ENCODE measurements around the gene OR2A7.
"Not testable (repeated sequence)": the region's sequence is repeated elsewhere in the genome, so short reads cannot be mapped to it uniquely, and the experiment has no call there.

Gene OR2A7

DNA sequence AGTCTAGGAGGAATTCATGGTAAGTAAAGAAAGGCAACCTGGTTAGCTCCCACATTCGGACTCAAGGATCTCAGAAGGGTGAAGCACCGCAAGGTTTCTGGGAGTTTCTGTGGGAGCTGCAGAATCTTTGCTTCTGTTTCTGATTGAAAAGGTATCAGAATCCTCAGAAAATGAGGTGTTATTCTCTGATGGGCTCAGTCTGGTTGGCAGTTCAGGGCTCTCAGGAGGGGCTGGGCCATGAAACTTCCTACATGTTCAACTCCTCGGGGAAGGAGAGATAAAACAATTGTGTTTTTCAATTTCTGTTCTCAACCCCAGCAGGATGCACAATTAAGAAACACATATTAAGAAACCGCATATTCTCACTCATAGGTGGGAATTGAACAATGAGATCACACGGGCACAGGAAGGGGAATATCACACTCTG lies 9.1 kb downstream of the OR2A7 start:
- DNase-seq (ENCODE audit: low read depth in 3 of 3, low spot score in 1 of 3) = no peak

DNA sequence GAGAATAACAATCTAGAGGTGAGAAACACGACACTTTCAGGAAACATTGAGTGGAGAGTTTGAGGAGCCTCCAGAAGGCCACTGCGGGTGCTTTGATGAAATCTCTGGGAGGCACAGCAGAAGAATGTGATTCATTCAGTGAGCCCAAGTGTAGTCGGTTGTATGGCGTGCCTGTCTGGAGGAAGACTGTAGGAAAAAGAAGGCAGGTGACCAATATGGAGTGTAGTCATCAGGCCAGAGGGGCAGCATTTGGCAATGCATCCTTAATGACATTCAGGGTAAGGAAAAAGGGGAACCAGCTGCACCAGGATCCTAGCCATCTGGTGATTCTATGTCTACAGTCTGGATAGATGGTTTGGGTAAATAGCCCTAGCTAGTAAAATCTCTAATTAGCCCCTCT lies 12.3 kb downstream of the OR2A7 start:
- not testable (repeated sequence) for DNase-seq (ENCODE audit: low read depth in 3 of 3, low spot score in 1 of 3)

DNA sequence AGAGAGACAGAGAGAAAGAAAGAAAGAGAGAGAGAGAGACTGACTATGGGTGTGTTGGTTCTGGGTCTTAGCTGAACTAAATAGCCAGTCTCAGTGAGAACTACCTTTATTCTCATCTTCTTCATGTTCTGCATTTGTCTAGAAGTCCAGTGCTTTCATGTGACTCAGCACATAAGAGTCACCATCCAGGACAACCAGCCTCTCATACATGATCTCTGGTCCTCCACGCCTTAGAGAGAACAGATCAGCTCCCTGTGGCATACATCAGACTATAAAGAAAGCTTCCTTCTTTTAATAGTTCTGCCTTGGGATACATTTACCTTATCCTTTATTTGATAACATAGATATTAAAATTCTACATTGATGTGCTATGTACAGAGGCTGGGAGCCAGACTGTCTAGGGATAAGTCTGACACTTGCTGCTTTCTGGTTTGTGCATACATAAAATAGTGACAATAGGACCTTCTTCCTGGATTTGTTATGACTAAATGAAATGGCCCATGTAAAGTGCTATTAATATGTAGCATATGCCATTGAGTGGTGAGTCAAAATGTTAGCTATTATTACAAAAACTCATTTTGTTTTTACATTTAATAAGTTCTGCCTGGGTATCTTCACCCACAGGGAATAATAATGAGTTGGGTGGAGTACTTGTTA lies 16.8 kb downstream of the OR2A7 start:
- not testable (repeated sequence) for DNase-seq (ENCODE audit: low read depth in 3 of 3, low spot score in 1 of 3)

DNA sequence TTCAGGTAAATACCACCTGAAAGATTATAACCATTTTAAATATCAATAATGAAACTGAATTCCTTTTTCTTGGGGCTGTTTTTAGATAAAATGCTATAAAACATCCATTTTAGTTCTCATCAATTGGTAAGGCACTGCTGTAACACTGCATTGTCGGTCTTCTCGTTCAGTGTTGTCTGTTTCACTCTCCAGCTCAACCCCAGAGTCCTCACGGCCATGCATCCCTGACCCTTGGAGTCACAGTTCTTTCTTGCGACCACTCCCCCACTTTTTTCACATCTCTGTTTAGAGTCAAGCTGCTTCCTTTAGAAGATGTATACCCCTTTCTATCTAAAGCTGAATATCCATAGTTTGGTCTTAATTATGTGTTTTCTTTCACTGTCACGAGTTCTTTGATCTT lies 17.6 kb downstream of the OR2A7 start:
- DNase-seq (ENCODE audit: low read depth in 3 of 3, low spot score in 1 of 3) = not testable (repeated sequence)

DNA sequence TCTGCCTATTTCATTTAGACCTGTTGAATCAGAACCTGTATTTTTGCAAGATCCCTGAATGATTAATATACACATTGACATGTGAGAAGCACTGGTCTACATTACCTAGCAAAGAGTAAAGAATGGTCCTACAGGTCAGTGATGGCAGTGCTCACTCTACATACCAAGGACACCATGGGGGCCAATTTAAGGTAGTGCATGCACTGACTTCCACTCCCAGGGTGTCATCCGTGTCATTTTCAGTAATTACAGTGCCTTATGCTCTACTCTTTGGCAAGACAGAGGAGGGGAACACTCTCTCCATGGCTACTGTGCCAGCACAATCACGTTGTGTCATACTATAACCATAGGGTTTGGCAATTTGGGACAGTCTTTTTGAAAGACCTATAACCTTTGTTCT lies 19.2 kb downstream of the OR2A7 start:
- not testable (repeated sequence) for DNase-seq (ENCODE audit: low read depth in 3 of 3, low spot score in 1 of 3)

DNA sequence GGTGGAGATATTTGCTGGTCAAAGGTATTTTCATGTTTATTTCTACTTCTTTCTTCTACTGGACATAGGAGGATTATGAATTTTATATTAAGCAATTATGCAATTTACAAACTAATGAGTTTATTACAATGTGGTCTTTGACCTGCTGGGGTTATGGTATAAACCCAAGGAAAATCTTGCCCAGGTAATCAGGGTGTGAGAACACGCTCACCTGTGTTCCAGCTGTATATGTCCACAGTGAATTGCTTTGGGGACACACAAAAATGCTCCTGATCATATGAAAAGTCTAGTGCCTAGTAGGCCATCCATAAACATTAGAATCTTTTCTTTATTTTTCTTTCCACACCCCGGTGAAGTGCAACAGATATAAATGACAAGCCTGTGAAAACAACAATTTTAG lies 25.2 kb downstream of the OR2A7 start, which contains the start of gene OR2A42:
Gene OR2A42, minus strand, starts transcription at position 241 of the 400 bp plus-strand sequence. CDS start 6,762 bp downstream, outside the sequence.
- not testable (repeated sequence) for DNase-seq (ENCODE audit: low read depth in 3 of 3, low spot score in 1 of 3)

DNA sequence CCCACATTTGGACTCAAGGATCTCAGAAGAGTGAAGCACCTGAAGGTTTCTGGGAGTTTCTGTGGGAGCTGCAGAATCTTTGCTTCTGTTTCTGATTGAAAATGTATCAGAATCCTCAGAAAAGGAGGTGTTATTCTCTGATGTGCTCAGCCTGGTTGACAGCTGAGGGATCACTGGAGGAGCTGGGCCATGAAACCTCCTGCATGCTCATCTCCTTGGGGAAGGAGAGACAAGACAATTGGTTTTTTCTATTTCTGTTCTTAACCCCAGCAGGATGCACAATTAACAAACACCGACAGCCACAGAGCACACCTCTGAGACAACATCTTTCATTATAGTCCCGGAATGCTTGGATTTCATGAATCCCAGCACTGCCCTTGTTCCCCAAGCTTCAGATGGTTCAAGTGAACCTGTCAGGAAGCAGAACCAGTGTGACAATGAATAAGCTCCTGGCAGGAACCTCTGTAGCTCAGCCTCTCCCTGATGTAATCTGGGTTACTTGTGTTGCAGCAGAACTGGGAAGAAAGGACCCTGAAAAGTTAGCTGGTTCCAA lies 26.0 kb downstream of the OR2A7 start:
- DNase-seq (ENCODE audit: low read depth in 3 of 3, low spot score in 1 of 3) = not testable (repeated sequence)

DNA sequence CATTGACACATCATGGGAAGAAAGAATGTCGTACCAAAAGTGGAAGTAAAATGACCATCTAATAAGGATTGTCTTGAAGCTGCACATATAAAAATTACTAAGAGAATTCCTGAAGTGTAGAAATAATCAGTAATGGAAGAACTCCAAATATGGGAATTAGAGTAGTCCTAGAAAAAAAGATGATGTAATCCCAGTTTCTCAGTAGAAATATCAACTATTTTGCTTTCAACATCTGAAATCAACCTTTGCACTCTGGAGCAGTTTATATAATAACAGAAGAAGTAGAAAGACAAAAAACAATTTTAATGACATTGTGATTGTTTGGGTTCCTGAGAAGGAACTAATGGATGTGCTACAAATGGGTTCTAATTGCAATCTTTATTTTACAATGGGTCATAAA lies 31.6 kb downstream of the OR2A7 start:
- not testable (repeated sequence) for DNase-seq (ENCODE audit: low read depth in 3 of 3, low spot score in 1 of 3)

DNA sequence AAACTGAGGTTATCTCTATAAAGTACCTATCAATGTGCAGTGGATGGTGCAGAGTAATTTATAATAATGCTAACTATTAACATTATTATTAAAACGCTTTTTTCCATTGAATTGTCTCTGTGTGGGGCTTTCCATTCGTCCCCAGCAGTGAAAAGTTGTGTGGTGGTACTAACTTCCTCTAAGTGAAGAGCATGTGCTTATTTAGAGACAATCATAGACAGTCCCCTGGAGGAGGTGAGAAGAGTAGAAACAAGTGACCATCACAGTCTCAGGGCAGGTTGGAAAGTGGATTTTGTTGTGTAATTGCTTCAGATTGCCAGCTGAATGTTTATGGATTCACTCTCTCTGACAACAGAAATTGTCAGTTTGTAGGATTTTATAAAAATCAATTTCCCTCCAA lies 33.6 kb downstream of the OR2A7 start:
- not testable (repeated sequence) for DNase-seq (ENCODE audit: low read depth in 3 of 3, low spot score in 1 of 3)

DNA sequence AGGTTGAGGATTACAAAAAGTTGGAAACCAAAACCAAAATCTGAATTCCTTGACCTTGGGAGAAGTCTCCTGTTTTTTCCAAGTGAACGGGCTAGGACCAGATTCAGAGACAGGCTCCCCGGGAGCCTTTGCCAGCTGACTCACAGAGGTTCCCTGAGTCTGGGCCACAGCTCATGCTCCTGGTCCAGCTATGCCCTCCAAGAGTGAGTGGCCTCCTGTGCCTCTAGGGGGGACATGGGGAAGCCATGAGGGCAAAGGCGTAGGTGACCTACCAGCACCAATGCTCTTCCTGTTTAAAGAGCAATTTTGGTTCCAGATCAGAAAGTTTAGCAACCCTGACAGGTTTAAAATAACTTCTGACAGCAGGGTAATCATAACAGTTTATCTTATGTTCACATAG lies 35.8 kb downstream of the OR2A7 start:
- not testable (repeated sequence) for DNase-seq (ENCODE audit: low read depth in 3 of 3, low spot score in 1 of 3)

DNA sequence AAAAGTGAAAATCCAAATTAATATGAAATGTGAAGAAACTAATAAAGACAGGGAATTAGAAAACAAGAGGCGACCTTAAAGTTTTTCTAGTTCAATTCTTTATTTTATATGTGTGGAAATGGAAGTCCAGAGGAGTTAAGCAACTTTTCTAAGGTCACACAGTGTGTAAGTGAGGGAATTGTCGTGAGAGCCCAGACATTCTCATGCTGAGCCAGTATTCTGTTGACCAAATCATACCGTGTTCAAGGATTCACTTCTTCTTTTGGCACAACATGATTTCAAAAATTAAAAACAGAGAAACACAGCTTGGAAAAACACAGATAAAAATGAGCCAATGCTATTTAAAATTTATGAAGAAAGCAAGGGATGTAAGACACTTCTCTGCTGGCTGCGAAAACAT lies 37.7 kb downstream of the OR2A7 start:
- DNase-seq (ENCODE audit: low read depth in 3 of 3, low spot score in 1 of 3) = not testable (repeated sequence)

DNA sequence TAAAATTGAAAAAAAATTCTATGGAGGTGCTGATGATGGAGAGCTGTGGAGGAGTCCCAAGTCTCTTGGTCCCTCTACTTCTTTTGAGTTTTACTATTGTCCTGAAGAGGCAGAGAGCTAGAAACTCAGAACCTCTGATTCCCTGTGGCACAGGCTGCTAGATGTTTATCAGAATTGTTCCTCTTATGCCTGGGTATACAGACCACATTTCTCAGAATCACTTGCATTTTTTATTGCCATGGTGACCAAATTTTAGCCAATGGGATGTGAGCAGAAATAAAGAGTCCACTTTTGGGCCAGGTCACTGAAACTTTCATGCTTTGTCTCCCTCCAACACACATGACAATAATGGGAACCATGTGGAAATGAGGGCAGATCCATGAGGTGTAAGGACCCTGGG lies 40.9 kb downstream of the OR2A7 start:
- not testable (repeated sequence) for DNase-seq (ENCODE audit: low read depth in 3 of 3, low spot score in 1 of 3)

DNA sequence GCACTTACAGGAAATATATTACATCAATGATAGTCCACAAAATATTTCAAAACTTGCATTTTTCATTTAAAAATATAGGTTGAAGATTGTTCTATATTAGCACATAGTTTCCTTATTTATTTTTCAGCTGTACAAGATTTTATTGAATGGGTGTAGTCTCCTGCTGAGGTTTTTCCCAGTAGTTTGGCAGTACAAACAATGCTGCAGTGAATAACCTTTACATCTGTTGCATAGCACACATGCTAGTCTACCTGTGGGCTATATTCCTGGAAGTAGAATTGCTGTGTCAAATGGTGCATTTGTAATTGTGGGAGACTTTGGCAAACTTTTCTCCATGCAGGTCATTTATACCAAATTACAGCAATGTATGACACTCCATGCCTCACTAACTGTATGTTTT lies 44.1 kb downstream of the OR2A7 start:
- not testable (repeated sequence) for DNase-seq (ENCODE audit: low read depth in 3 of 3, low spot score in 1 of 3)

DNA sequence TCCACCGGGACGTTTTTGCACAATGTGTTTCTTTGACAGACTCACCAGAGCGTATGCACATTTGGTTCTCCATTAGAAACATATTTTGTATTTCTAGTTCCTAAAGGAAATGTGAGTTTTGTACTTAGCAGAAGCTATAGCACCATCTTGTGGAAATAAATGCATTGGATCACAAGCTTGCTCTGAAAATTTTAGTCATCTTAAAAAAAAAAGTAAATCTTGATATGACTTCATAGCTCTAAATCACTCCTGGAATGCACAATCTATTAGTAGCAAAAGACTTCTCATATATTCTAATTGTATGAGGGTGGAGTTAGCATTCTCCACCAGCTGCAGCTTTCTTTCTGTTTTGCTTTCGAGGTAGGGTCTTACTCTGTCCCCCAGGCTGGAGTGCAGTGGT lies 45.4 kb downstream of the OR2A7 start:
- DNase-seq (ENCODE audit: low read depth in 3 of 3, low spot score in 1 of 3) = not testable (repeated sequence)

DNA sequence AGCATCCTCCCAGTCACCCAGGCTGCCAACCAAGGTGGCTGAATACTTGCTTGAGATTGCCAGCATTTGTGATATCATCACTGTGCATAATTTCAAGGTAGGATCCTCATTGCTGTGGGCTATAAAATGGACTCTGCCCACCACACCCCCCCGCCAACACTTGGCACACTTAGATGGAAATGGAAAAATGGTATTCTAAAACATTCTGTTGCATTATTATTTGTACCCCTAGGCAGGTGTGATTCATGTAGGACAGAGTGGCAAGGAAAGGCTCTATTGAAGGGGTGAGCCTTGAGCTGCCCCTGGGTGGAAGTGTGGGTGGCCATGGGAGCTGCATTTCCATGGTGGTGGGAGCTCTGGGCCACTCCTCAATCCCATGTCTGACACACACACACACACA lies 46.0 kb downstream of the OR2A7 start:
- DNase-seq (ENCODE audit: low read depth in 3 of 3, low spot score in 1 of 3) = not testable (repeated sequence)

DNA sequence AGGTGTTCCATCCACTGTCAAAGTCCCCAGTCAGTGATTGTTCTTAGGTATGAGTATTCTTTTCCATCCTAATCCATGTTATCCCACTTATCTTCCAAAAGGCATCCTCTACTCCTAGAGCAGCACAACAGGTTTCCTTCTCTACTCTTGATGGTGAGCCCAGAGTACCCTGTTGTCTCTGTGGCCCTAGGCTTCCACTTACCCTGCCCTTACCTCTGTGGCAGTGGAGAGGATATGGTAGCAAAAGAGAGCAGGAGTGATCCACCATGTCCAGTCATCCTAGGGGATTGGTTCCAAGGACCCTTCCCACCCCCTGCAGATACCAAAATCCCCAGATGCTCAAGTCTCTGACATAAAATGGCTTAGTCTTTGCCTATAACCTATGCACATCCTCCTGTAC lies 47.4 kb downstream of the OR2A7 start:
- not testable (repeated sequence) for DNase-seq (ENCODE audit: low read depth in 3 of 3, low spot score in 1 of 3)
